Measurements from ENCODE around the gene DYSF.

DYSF gene

DNA sequence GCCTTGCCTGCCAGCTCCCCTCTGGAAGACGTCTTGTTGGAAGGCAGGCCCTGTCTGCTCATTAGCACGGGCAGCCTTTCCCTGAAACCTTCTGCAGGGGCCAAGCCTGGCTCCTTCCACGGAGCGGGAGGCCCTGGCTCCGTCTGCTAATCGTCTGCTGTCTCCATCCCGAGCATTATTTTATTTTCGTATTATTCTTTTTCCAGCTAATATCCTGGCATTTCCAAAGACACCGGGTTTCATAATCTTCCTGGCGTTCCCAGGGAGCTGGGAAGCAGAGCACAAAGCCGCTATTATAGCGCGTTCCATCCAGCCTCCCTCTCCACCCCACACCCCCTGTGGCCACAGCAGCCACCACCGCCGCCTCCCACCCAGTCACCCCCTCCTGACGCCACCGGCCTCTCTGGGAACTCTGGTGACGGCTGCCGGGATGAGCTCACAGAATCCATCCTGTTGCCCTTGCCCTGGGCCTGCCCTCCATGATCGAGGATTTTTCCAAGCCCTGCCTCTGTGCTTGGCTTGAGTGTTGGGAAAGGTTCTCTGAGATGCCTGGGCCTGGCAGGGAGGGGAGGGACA is 125.5 kb downstream of the DYSF start:
- FAIRE-seq = no peak

DNA sequence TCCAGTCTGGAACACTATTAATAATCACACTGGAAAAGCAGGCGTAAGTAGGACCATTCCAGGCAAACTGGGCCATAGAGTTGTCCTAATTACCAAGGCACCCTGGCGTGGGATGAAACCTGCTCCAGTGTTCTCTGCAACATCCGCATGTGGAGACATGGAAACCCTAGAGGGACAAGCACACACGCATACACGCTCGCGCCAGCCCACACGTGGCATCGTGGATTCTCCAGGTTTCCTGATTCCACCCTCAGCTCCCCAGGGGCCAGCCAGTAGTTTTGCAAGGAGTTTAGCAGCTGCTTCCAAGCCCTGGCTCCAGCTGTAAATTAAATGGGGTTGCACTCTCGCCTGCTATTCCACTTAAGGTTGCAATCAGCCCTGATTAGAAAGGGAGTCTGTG is 127.7 kb downstream of the DYSF start:
- no peak for FAIRE-seq

DNA sequence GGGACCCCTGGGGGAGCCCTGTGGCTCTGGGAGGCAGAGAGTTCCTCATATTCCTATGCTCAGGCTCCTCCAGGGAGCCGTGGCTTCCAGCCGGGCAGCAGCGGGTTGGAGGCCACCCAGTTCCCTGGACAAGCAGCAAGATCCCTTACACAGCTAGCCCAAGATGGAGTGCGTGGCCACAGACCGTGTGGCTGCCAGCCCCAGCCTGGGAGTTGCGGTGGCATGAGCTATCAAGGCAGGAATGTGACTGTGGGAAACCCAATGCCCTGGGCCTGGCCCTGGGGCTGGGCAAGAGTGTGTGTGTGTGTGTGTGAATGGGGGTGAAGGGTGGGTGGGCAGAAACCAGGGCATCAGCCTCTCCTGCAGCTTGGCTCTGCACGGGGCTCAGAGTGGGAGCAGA is 130.5 kb downstream of the DYSF start:
- no peak for FAIRE-seq

DNA sequence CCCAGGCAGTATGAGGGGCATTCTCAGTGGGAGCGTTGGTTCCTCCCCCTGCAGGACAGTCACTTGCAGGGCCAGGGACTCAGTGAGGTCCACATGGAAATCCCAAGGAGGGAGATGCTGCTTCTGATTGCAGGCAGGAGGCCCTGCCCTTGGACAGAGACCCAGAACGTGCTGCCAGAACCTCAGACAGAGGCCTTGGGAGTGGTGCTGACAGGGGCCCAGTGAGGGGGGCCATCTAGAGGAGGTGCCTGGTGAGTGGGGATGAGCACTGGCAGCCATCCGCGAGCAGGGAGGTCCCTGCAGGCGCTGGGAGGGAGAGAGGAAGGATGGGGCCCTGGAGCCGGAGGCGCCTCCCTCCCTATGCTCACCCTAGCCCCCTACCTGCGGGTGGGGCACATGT is 133.1 kb downstream of the DYSF start:
- FAIRE-seq = no peak

DNA sequence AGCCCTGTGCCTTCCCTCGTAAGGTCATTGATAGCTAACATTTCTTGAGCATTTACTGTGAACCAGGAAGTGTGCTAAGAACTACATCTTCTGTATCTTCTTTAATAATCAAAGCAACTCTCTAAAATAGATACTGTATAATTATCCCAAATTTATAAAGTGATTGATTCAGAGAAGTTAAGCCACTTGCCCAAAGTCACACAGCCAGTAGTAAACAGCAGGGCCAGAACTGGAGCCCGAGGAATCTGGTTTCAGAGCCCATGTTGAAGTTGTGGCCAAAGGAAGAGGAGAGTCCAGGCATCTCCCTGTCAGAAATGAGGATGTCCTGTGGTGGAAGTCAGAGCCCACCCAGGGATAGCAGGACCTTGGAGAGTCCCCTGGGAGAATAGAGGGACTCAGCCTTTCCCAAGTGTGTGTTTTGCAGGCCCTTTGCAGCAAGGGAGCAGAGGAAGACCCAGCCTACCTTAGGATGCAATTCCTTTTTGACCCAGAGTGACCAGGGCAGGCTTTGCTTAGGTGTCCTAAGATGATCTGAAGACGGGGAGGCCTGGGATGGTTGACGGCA is 134.2 kb downstream of the DYSF start:
- no peak for FAIRE-seq

DNA sequence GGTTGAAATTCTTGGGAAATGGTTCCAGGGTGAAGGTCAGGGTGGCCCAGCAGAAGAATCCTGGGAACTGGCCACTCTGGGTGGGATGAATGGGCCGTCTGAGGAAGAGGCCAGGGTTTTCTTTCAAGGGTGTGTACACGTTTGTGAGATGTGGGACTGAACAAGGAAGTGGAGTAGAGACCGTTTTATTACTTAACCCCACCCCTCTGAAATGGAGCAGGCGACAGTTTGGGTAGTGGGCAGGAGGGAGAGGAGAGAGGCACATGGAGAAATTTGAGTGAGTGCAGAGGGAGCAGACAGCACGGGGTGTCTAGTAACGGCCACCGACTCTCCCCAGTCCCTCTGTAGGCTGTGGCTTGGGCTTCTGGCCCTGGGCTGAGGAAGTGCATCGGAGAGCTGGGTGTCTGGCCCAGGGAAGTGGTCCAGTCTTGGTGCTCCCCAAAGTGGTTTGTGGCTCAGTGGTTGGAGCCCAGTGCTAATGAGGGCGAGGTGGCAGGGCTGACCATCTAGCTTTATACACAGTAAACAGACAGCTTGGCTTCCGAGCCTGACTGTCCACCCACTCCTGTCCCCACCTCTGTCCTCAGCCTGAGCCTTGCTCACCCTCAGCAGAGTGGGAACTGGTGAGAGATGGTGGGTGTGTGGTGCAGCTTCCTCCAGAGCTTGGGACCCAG is 135.3 kb downstream of the DYSF start:
- FAIRE-seq = no peak

DNA sequence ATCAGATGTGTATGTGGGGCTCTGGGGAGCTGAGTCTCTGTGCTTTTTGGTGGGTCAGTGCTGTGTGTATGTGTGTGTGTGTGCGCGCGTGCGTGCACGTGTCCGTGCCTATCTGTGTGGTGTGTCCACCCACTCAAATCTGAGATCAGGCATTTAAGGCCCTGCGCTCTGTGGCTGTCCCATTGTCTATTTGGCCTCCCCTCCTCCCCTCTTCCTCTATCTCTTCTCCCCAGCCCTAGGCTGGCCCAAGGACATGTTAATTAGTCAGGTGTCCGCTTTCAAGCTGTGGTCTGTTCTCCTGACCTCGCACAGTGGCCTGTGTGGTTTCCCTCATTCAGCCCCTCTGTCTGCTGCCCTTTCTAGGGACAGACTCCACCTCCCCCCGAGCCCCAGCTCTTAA is 136.4 kb downstream of the DYSF start:
- no peak for FAIRE-seq

DNA sequence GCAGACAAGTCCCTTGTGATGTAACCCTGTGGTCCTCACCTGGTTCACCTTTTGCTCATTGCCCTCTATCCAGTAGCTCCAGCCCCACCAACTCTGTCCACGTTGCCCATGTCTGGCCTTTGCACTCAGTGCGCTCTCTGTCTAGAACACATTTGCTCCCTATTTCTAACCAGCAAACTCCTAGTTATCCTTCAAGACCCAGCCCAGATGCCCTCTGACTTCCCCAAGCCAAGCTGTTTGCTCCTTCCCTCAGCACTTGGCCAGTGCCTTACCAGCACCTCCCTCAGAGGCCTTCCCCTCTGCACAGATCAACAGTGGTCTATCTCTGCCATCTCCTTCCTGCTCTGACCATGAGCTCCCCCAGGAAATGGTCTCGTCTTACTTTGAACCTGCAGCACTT is 137.7 kb downstream of the DYSF start:
- FAIRE-seq = no peak

DNA sequence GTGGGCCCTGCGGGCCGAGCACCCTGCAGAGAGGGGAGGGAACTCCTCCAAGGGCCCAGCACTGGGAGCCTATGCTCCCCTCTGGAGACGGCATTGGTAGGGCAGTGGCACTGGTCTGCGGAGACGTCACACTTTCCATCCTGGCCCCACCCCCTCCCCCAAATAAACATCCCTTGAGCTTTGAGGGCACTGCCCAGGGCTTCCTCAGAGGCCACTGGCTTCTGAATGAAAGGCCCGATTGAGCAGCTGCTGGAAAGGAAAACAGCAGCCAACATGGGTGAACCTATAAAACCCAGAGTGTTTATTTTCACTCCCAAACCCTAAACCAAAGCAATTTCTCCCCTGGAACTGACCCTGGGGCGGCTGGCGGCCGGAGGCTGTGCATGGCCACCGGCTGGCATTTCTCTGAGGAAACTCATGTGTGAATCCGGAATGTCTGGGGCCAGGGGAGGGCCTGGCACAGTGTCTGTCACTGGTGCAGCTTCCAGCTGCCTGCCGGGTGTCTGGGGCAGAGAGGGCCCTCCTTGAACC is 138.9 kb downstream of the DYSF start:
- FAIRE-seq = no peak

DNA sequence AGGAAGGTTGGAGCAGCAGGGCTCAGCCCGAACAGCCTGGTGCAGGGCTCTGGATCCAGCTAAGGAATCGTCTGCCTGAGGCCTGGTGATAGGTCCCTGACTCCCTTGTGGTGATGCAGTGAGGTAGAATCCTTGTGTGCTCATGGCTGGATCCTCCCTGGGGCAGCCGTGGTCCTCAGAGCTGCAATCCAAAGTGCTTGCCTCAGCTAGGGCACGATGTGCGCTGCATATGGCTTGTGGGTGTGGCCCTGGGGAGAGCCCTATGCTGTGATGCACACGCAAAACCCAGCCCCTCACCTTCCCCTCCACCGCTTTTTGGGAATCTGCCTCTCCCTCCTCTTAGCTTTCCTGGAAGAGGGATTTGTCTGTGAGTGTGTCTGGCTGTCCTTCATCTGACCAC is 142.2 kb downstream of the DYSF start:
- FAIRE-seq = no peak

DNA sequence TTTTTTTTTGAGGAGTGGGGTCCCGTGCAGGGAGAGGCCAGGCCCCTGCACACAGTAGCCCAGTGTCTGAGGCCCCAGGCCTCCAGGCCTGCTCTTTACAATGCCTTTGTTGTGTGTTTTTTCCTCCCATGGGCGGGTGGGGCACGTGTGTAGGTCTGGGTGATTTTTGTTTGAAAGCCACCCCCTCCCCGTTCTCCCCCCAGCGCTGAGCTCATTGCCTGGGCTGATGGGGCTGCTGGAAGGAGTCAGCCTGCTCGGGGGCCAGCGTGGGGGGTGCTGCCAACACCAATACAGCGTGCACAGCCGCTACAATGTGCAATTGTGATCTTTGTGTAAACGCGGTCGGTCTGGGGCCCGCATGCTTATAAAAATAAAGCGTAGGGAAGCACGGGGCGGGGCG is 142.7 kb downstream of the DYSF start:
- FAIRE-seq = no peak

DNA sequence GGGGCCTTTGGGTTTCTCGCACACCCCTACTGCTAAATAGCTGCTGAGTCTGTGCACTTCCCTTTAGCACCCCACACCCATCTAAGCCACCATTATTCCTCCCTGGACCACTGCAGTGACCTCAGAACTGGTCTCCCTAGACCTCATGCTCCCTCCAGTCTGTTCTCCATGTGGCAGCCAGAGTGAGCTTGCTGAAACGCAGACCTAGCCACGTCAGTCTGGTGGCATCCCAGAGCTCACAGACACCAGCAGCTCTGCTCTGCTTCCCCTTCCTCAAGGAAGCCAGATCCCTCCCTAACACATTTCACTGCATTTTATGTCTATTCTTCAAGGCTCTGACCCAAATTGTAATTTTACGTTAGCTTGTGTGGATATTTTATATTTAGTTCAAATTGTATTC is 144.4 kb downstream of the DYSF start:
- FAIRE-seq = no peak

DNA sequence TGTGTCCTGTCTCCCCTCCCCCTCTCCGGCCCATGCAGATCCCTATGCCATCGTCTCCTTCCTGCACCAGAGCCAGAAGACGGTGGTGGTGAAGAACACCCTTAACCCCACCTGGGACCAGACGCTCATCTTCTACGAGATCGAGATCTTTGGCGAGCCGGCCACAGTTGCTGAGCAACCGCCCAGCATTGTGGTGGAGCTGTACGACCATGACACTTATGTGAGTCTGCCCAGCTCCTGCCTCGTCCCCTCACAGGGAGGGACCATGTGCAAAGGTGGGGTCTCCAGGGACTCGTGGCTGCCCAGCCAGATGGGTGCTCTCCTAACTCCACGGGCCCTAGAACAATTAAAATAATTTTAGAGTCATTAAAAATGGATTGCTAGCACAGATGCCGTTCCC is 145.2 kb downstream of the DYSF start:
- no peak for FAIRE-seq

DNA sequence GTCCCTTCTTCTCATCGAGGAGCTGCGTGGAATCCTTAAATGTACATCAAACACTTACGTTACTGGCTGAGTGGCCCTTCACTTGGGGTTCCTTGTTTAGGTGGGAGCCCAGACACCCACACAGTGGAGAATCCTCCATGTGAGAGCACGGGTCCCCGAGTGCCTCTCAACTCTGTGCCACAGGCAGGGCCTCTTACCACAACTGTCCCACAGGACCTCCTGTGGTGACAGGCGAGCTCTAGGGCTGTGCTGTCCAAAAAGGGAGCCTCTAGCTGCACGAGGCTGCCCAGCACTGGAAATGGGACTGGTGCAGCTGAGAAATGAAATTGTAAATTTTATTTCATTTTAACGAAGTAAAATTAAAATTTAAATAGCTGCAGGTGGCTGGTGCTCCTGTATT is 145.7 kb downstream of the DYSF start:
- no peak for FAIRE-seq

DNA sequence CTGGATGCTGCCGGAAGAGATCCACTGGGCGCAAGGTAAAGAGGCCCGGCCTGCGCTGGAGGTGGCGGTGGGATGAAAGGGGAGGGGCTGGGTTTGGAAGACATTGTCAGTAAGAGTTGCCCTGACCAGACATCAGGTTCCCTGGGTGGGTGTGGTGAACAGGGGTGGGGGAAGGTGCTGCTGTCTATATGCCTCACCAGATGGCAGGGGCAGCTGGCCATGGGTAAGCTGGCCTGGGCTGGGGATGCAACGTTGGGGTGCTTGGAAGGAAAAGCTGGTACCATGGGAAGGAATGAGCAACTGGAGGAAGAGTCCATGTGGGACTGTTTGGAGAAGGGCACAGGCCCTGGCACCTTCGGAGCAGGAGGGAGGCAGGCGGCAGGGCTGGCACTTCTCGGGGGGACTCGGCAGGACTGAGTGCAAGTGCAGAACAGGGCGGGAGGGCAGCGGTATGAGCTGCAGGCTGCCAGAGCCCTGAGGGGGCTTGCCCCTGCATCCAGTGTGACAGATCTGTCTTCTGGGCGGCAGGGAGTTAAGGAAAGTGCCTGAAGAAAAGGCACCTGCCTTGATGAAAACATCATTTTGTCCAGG is 146.4 kb downstream of the DYSF start:
- FAIRE-seq = no peak

DNA sequence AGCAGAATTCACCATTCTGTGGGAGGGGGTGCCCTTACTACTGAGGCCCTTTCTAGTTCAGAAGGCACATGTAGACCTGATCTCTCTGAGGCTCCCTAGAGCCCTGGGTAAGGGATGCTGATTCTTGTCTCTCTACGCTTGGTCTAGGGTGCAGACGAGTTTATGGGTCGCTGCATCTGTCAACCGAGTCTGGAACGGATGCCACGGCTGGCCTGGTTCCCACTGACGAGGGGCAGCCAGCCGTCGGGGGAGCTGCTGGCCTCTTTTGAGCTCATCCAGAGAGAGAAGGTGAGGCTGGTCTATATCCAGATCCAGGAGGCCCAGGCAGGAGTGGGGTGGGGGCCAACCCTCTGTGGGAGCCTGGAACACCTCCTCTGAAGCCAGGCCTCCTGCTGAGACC is 147.2 kb downstream of the DYSF start:
- FAIRE-seq = no peak

DNA sequence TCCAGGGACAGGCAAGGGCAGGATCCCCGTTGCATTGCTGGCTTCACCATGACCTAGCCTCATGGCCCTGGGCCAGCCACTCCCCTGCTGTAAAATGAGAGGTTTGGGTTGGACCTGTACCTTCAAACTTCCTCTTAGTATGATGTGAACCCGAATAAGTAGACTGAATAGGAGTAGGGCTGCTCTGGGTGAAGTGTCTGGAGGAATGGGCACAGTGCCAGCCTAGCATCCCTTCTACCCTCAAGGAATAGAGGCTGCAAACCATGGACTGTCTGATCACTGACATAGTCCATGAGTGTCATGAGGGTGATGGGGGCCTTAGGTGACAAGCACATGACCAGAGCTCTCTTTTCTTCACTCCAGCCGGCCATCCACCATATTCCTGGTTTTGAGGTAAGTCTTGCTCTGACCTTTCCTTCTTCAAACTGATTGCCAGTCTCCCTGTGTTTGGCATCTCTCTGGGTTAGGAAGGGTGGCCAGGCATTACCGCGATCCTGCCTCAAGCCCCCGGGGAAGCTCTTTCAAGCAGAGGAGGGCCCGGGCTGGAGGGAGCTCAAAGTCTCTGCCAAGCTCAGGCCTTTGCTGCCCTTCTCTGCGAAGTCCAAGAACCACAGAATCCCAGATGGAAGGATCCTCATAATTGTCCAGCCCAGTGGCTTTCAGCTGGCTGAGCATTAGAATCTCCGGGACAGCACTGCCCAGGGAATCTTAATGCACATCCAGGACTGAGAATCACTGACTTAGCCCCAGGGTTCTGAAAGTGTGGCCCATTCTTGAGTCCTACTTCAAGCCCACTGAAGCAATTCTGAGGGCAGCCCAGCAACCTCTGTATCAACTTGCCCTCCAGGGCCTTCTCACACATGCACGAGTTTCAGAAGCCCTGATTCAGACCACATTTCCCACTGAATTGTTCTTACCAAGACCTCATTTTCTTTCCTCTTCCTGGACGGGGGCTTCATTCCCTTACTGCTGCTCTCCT is 148.1 kb downstream of the DYSF start:
- FAIRE-seq = no peak

DNA sequence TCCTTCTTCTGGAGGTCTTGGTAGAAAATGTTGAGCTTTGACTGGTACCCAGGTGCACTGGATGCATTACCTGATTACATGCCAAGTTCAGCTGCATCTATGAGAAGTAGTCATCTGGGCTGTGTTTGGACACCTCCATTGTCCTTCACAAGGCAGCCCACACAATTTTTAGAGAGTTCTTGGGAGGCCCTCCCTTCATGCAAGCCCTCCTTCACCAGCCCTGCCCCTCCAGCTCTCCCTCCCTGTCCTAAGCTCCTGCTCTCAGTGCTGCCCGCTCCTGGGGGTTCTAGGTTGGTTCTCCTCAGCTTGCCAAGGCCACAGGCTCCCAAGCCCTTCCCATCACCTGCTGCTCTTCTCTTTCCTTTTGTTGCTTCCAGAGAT is 148.7 kb downstream of the DYSF start:
- FAIRE-seq = no peak

DNA sequence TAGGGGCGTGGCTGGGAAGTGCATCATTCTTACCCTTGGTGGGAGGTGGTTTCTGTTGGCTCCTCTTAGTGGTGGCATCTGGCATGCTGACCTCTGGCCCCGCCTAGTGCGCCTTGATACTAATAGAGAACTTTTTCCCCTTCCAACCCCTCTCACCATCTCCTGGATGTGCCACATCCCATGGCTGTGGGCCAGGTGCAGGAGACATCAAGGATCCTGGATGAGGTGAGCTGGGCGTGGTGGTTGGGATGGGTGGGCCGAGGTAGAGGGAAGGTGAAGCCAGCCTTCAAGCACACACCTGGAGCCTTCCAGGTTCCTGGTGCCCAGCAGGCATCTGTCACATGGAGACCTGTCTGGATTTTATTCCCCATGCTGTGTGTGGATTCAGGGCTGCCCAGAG is 149.2 kb downstream of the DYSF start:
- no peak for FAIRE-seq

DNA sequence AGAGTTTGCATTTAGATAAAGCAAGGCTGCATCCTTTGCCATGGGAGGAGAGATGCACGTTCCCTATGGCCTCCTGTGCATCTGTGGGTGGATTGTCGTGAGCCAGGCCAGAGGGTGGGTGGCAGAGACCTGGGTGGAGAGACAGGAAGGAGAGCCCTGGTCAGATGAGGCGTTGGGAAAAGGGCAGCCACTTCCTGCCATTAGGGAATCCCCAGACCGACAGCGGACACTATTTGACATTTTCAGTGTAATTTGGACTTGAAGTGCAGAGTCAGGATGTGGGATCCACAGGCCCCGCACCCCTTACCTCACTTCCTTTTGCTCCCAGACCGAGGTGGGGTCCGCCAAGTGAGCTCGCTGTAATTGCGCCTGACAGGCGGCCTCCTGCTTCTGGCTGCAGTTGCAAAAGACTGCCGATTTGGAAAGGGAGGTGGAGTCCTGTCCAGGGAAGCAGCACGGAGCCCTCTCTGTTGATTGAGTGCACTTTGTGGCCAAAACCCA is 150.0 kb downstream of the DYSF start:
- no peak for FAIRE-seq

DNA sequence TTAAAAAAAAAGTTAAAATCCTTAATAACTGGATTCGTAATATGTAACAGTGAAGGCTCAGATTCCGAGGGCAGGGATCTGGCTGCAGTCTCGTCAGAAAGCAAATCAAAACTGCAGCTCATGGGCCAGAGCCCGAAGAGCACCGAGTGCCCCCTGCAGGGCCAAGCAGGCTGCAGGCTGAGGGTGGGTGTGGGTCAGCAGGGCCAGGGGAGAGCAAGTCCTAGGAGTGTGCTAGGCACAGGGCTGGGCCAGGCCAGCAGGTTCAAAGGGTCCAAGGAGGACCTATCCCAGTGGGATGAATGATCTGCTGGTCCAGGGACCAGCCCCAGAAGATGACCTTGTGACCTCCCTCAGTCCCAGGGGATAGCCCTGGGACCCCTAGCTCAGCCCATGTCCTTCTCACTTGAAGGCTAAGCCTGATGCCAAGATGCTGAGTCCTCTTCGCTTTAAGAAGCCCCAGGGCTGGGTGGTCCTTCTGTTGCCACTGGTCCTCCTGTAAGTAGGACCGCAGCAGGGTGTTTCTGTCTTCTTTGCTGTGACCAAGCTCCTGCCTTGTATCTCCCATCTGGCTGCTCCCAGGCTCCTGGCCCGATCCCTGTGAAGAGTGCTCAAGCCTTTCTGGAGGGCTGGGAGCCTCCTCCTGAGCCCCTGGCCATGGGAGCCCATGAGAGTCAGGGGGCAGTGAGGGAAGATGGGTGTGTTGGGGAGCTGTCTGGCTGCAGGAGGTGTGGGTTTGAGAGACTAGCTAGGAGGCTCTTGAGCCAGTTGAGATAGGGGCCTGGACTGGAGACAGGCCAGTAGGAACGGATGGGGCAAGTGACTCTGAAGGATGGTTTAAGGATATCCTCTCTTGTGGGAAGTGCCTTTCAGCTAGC is 150.7 kb downstream of the DYSF start:
- no peak for FAIRE-seq

DNA sequence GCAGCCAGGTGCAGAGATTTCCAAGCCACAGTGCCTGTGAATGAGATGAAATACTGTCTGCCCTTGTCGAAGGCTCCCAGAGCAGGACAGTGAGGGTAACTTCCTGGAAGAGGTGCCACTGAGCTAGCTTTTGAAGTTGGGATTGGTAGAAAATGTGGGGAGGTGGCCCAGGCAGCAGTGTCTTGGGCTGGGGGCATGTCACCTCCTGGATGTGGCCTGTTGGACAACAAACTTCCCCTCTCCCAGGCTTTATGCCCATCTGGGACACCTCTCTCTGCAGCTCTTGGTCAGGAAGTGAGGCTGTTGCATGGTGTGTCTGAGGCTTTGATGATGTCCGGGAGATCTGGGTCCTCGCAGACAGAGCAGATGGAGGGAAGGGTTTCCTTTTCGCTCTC is 151.4 kb downstream of the DYSF start:
- no peak for FAIRE-seq
